HG03442 (cell line): ENCODE data around the gene MSTN.
"Not testable (repeated sequence)": the region's sequence is repeated elsewhere in the genome, so short reads cannot be mapped to it uniquely, and the experiment has no call there.

Experiments
- ATAC-seq: cut with Tn5 transposase; IDR thresholded peaks from one replicate; pipeline ENCODE4 v1.9.1; 2021; ENCODE audit warnings: mild to moderate bottlenecking, moderate library complexity; ENCODE audit not compliant: unreplicated experiment

The MSTN gene

DNA sequence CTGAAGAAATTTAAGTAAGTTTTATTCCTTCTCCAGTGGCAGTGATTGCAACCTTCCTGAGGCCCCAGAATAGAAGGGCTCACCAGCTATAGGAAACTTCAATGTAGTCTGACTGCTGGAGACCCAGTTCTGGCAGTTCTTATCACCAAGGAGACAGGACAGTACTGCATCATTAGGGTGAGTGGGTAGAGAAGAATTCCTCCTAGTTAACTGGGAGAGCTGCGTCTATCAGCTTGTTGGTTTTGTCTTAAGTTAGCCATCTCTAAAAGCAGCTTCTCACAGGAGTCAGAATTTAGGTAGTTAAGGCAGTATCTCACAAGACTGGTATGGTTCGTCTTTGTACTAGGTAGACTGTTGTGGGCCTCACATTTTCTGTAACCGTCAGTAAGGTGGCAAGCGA is 3.3 kb upstream of the MSTN start:
- no peak for ATAC-seq

DNA sequence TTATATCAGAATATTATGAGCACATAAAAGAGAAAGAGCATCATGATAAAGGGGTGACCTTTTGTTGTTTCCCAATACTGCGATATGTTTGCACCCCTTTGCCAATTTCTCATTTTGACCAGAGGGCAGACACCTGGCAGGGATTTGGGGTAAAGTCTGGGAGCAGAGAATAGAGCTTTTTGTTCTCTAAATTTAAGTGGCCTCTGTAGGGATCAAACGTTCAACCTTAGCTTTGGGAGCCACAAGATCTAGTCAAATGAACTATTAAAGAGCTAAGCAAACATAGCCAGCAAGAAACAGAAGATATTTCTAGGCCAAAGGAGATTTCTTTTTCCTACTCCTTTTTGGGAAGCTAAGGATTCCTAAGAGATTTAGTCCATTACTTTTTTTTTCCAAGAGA is 1.1 kb upstream of the MSTN start:
- no peak for ATAC-seq

DNA sequence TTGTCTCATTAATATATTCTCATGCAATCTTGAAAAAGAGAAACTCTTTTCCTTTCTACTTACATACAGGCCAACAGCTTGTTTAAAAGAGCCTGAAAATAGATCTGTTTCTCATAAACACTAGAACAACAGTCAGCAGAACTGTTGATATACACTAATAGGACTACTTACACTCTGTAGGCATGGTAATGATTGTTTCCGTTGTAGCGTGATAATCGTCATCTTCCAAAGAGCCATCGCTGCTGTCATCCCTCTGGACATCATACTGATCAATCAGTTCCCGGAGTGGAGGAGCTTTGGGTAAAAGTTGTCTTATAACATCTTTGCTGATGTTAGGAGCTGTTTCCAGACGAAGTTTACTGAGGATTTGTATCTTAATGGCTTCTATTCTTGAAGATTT is 476 bp downstream of the MSTN start:
- no peak for ATAC-seq

DNA sequence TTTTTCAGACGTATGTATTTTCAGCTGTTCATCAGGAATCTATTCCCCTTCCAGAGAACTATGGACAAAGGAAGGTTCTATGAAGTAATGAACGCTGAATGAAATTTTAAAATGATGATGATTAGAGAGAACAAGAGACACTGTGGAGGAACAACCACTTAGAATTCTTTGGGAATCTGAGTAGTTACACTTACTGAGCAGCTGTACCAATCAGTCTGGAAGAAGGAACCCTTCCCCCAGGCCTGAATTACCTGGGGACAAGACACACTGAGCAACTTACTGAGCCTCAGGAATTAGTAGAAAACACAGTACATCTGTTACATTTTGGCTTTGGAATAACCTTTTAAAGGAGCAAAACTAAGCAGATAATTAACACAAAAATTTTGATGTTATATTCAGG is 1.9 kb downstream of the MSTN start:
- no peak for ATAC-seq

DNA sequence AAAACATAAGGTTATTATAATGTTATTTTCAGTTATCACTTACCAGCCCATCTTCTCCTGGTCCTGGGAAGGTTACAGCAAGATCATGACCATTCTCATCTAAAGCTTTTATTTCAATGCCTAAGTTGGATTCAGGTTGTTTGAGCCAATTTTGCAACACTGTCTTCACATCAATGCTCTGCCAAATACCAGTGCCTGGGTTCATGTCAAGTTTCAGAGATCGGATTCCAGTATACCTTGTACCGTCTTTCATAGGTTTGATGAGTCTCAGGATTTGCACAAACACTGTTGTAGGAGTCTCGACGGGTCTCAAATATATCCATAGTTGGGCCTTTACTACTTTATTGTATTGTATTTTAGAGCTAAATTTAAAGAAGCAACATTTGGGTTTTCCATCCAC is 2.5 kb downstream of the MSTN start:
- no peak for ATAC-seq

DNA sequence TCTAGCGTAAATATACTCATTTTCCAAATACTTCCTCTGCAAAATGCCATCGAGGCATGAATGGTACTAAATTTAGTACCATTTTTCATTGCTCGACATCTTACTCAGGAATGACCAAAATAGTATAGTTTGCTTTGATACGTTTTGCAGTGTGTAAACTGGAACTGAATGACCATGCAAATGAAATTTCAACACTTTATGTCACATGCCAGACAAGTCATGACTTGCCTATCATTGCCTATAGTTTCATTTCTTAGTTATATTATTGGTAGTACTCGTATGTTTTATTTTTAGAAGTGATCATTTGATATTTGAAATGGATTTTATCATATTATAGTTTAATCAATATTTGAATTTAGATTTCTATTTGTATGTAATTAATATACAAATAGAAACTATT is 9.1 kb downstream of the MSTN start:
- no peak for ATAC-seq

DNA sequence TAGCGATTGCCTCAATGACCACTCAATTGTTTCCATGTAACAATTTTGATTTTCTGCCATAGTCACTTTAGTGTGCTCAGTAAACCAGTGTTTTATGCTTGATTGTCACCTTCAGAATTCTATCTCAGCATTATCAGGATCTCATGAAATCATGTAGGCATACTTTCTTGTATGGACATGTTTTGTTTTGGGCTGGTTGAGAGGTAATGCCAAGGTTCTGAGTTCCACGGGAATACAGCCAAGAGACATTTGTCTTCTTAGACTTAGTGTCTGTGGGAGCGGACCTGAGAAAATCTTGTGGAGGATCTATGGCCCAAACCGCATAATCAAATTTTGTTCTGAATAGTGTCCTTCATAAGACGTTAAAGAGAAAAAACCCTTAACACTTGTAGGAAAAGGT is 10.2 kb downstream of the MSTN start:
- no peak for ATAC-seq

DNA sequence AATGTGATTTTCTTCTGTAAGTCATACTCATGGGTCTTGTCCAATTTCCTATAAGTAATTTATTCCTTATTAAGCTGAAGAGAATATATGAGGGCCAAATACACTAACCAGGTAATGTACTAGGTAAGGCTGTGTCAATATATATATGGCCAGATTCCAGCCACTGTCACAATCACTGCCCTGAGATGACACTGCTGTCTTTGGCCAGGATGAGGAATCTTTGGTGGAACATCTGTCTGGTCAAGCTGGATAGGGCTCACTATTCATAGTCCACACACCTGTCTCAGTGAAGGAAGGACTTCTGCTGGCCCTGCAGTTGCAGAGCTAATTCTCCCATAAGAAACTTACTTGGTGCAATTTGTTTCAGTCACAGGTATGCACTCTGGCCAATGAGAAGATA is 11.3 kb downstream of the MSTN start:
- no peak for ATAC-seq

DNA sequence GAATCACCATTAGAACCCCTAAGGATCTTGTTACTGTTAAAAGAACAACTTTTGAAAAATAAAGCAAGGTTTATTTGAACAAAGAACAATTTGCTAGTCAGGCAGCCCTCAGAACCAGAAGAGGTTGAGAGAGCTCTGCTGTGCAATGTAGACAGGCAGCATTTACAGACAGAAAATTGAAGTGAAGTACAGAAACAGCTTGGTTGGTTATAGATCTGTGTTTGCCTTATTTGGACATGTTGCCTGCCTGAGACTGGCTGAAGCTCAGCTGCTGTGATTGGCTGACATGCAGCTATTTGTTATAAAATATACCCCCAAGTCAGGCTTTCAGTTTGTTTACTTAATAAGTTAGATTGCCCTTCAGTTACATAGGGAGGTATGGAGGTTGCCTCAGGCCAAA is 12.5 kb downstream of the MSTN start:
- no peak for ATAC-seq

DNA sequence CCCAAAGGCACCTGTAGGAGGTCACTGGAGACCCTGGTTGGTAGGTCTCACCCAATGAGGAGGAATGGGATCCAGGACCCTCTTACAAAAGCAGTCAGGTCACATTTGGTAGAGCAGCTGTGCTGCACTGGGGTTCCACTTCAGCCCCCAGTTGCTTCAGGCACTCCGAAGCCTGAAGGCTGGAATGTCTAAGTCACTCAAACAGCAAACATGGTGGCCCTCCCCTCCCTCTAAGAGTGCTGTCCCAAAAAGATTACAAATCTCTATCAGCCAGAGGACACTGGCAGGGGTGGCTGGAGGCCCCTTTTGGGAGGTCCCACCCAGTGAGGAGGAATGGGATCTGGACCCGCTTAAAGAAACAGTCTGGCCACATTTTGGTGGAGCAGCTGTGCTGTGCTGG is 17.7 kb downstream of the MSTN start:
- ATAC-seq: no peak

DNA sequence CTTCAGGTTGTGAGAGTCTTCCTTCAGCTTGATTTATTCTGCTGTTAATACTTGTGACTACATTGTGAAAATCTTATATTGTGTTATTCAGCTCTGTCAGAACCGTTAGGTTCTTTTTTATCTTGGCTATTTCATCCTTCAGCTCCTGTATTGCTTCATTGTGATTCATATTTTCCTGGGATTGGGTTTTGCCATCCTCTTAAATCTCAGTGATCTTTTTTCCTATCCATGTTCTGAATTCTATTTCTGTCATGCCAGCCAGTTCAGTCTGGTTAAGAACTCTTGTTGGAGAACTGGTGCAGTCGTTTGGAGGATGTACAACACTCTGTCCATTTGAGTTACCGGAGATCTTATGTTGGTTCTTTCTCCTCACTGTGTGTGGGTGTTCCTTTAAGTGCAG is 19.1 kb downstream of the MSTN start:
- no peak for ATAC-seq

DNA sequence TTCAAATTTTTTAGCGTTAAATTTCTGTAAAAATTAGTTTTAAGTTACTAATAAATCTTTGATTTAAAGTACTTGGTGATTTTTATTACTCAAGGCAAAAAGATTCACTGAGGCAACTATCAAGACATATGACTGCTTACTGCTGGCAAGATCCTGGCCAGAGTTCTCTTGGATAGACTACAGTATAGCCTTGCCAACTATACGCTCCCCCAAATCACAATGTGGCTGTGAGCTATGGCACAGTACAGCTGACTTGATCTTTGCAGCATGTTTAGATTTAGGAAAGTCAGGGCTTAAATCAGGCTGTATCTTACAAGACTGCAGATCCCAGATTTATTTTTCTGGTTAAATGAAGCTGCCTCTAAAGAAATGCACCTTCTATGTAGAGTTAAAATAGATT is 26.5 kb downstream of the MSTN start:
- ATAC-seq: no peak

DNA sequence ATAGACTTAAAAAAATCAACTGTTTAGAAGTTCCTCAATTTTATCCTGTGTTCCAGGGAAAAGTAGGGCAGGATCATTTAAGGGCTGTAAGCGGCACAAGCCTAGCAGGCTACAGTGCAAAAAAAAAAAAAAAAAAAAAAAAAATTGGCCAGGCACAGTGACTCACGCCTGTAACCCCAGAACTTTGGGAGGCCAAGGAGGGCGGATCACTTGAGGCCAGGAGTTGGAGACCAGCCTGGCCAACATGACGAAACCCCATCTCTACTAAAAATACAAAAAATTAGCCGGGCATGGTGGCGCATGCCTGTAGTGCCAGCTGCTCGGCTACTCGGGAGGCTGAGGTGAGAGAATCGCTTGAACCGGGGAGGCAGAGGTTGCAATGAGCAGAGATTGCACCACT is 28.1 kb downstream of the MSTN start:
- ATAC-seq: not testable (repeated sequence)

DNA sequence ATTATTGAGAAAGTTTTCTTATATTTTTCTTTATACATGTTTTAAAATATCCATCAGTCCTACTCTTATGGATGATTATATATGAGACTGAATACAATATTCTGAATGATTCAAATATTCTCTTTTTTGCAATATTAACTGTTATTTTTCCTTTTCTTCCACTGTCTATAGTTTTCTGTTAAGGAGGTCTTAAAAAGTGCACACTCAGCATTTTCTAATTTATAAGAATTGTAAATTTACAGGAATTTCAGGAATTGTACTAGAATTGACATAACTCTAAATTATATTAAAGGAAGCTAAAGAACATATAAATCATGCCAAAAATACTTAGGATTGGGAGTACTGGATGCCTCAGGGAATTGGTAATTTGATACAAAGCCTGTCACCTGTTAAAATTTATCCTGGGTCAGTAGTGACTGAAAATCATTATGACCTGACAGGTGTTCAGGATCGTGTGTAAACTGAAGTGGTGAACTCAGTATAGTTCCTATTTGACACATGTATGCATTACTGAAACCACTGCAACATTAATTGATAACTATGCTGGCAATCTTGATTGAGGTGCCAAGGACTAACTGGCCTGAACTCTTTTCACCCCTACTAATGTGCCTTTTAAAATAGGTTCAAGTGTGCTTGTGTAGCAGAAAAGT is 30.4 kb downstream of the MSTN start:
- ATAC-seq: no peak

DNA sequence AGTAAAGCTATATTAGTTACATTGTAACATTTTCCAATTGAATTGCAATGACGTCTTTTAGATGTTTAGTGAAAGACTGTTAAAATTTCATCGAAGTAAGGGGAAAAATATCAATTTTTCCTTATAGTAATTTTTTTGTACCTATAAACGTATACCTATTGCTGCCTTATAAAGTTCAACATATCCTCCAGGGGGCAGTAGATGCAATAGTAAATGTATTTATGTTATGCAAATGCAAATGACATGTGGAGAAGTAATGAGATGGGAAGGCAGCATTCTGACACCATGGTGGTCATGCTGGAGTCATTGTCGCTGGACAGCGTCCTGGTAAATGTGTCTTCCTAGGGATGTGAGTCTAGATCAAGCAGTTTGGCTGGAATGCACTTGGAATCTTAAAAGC is 38.7 kb downstream of the MSTN start:
- no peak for ATAC-seq

DNA sequence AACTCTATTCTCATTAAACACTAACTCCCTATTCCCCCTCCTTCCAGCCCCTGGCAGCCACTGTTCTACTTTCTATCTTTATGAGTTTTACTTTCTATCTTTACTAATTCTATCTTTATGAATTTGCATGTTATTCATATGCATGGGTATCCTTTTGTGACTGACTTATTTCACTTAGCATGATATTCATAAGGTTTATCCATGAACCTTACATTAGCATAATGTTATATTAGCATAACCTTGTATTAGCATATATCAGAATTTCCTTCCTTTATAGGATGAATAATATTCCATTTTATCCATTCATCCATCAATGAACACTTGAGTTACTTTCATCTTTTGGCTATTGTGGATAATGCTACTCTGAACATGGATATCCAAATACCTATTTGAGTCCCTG is 41.8 kb downstream of the MSTN start:
- no peak for ATAC-seq

DNA sequence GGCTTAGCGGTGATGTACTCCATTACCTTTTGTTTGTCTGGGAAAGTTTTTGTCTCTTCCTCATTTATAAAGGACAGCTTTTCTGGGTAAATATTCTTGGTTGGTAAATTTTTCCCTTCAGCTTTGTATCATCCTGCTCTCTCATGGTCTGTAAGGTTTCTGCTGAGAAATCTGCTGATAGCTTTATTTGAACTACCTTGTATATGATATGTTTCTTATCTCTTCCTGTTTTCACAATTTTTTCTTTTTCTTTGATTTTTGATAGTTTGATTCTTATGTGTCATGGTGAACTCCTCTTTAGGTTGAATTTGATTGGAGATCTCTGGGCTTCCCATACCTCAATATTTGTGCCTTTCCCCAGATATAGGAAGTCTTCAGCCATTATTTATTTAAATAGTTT is 44.7 kb downstream of the MSTN start:
- ATAC-seq: no peak

DNA sequence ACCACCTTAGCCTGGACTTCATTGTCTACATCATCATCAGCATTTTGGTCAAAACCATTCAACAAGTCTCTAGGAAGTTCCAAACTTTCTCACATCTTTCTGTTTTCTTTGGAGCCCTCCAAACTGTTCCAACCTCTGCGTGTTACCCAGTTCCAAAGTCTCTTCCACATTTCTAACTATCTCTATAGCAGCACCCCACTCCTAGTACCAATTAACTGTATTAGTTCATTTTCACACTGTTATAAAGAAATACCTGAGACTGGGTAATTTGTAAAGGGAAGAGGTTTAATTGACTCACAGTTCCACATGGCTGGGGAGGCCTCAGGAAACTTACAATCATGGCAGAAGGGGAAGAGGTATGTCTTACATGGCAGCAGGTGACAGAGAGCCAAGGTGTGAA is 46.6 kb downstream of the MSTN start:
- ATAC-seq: not testable (repeated sequence)
